Right atrium auricular region (tissue), 2 donors: ENCODE results near the gene FNTB. TPM values are rescaled to one million over a fixed set of nuclear protein-coding genes. Genes with fewer than 3 reads are reported as not detected.

Experiments
- DNase-seq: peaks from one replicate; pipeline ENCODE4 v3.0.0-alpha.2; 2019; ENCODE audit warnings: low spot score
- H3K27ac ChIP-seq, 2 donors: fragments of 200-600 bp; sonication (generic); 1 replicate in 1 of 2; 2 replicates in 1 of 2; pipeline ENCODE4 v1.5.1; 2016 to 2019
- H3K27me3 ChIP-seq, 2 donors: fragments of 200-600 bp; sonication (generic); one replicate each; pipeline versions ENCODE4 v1.5.1 to v1.6.0; 2017 to 2019
- H3K36me3 ChIP-seq: fragments of 200-600 bp; sonication (generic); one replicate; pipeline ENCODE4 v1.5.1; 2016
- H3K4me1 ChIP-seq, 2 donors: fragments of 200-600 bp; sonication (generic); one replicate each; pipeline versions ENCODE4 v1.5.1 to v1.6.0; 2017 to 2019
- H3K4me3 ChIP-seq, 2 donors: fragments of 200-600 bp; sonication (generic); 1 replicate in 1 of 2; 2 replicates in 1 of 2; pipeline ENCODE4 v1.5.1; 2017 to 2019; ENCODE audit warnings: mild to moderate bottlenecking in 1 of 2, moderate library complexity in 1 of 2
- H3K9me3 ChIP-seq, 2 donors: fragments of 200-600 bp; sonication (generic); one replicate each; pipeline ENCODE4 v1.5.1; 2019
- total RNA-seq, 2 donors: library from RNA; depleted of rRNA; stranded (reverse); fragments of >200 nt; gene quantifications; one replicate each; pipeline ENCODE4 v1.1.0, GENCODE V29; 2016
- TF ChIP-seq, protein P1 (sequence below), 2 donors: fragments of 200-600 bp; sonication (generic); IDR thresholded peaks; one replicate each; pipeline ENCODE4 v1.5.1; 2019; ENCODE audit warnings: antibody characterized with exemption in 2 of 2

FNTB gene
- total RNA-seq, 2 donors from 2014 or later = 11.2 to 14.2 TPM

DNA sequence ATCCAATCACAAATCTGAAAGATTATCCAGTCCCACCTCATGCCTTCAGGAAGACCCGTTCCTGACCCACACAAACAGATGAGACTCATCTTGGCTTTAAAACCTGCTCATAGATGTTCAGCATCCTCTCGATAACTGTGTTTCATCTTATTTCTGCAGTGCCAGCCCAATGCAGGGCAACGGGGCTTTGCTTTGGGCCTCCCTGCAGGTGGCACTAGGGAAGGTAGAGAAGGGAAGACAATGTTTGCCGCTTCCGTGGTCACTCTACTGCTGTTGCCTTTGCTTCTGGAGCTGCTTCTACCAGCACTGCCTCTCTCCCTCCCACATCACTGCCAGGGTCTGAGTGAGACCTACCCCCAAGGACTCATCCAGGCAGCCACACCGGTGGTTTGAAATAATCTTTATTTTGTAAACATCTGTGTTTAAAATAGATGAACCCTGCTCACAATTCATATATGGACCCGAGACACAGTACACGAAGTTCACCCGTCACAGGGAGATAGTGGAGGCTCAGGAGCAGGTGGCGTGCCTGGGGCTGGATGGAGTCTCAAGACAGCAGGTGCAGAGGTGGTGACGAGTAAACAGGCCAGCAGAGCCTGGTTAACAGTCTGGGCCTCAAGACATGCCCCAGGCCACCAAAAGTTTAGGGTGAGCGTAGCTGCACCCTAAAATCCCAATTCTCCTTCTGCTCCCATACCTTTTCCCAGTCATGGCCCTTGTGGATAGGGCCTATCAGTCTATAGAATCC, 41.1 kb upstream of the FNTB start:
- Histone ChIP-seq H3K4me1 (peaks cover 0 to 12% of the 10 kb centered on the region in 2 donors), H3K27me3 (no peaks in the 10 kb centered on the region), H3K36me3 (peaks cover 14% of the 10 kb centered on the region), H3K9me3 (no peaks in the 10 kb centered on the region), H3K27ac (no peak overlapping the region), H3K4me3 (no peak overlapping the region)
- DNase-seq = peak; percentile 30
- TF ChIP-seq, protein P1, sequence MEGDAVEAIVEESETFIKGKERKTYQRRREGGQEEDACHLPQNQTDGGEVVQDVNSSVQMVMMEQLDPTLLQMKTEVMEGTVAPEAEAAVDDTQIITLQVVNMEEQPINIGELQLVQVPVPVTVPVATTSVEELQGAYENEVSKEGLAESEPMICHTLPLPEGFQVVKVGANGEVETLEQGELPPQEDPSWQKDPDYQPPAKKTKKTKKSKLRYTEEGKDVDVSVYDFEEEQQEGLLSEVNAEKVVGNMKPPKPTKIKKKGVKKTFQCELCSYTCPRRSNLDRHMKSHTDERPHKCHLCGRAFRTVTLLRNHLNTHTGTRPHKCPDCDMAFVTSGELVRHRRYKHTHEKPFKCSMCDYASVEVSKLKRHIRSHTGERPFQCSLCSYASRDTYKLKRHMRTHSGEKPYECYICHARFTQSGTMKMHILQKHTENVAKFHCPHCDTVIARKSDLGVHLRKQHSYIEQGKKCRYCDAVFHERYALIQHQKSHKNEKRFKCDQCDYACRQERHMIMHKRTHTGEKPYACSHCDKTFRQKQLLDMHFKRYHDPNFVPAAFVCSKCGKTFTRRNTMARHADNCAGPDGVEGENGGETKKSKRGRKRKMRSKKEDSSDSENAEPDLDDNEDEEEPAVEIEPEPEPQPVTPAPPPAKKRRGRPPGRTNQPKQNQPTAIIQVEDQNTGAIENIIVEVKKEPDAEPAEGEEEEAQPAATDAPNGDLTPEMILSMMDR (IDR thresholded peaks at IDR 0.05) = no peak

- Histone ChIP-seq H3K27me3 (no peaks in the 10 kb centered on the region), H3K4me3 (no peak overlapping the region), H3K36me3 (peaks cover 14% of the 10 kb centered on the region), H3K9me3 (no peaks in the 10 kb centered on the region), H3K27ac (no peak overlapping the region), H3K4me1 (peaks cover 0 to 12% of the 10 kb centered on the region in 2 donors)
- TF ChIP-seq, protein P1 (IDR thresholded peaks at IDR 0.05) = no peak
- peak; percentile 21 for DNase-seq
Observed at GRCh38 chr14:64946310-64947045, 40.2 kb upstream of the FNTB start.

GRCh38 chr14:64947710-64948611, 38.7 kb upstream of the FNTB start:
- Histone ChIP-seq H3K27me3 (no peaks in the 10 kb centered on the region), H3K4me3 (no peak overlapping the region), H3K4me1 (peaks cover 0 to 22% of the 10 kb centered on the region in 2 donors), H3K9me3 (no peaks in the 10 kb centered on the region), H3K27ac (peak overlapping the region in 1 of 2 donors; percentile 28), H3K36me3 (peaks cover 14% of the 10 kb centered on the region)
- DNase-seq = peak; percentile 56
- TF ChIP-seq, protein P1 (IDR thresholded peaks at IDR 0.05) = no peak

GRCh38 chr14:64948612-64949210, 38.0 kb upstream of the FNTB start:
- no peak overlapping the region for H3K4me3 ChIP-seq
- peaks cover 0 to 23% of the 10 kb centered on the region in 2 donors for H3K4me1 ChIP-seq
- no peak for DNase-seq
- no peaks in the 10 kb centered on the region for H3K9me3 ChIP-seq
- H3K27me3 ChIP-seq = no peaks in the 10 kb centered on the region
- TF ChIP-seq, protein P1 (IDR thresholded peaks at IDR 0.05) = no peak
- peak overlapping the region; percentile 28 to 57 for H3K27ac ChIP-seq
- peaks cover 14% of the 10 kb centered on the region for H3K36me3 ChIP-seq

DNA sequence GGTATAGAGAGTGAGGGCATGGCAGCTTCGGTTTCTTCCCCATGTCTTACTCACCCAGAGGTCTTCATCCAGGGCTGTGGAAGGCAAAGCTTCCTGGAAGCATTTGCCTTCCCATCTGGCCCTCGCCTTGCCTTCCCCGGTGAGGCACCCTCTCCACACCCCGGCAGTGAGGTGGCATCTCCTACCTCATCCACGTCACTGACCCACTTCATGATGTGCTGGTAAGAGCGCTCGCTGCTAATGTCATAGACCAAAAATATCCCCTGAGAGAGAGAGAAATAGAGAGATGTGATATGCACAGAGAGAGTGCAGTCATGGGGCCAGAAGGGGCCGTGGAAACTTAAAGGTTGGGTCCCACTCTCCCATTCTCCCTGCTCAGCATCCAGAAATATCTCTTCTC, 35.8 kb upstream of the FNTB start:
- Histone ChIP-seq H3K9me3 (no peaks in the 10 kb centered on the region), H3K27ac (peak overlapping the region; percentile 89 to 91), H3K36me3 (peaks cover 14% of the 10 kb centered on the region), H3K4me1 (peaks cover 0 to 23% of the 10 kb centered on the region in 2 donors), H3K27me3 (no peaks in the 10 kb centered on the region), H3K4me3 (peak overlapping the region in 1 of 2 donors; percentile 37)
- no peak for DNase-seq
- TF ChIP-seq, protein P1 (IDR thresholded peaks at IDR 0.05) = no peak
